H1 (cell line): ENCODE measurements around the gene ATG7. TPM values are rescaled to one million over a fixed set of nuclear protein-coding genes. Genes with fewer than 3 reads are reported as not detected.

ENCODE experiments used
- JUN ChIP-seq: IDR thresholded peaks from 2 replicates; pipeline ENCODE4 v1.6.1; 2011; ENCODE audit warnings: low read depth, mild to moderate bottlenecking, improper control_type of control experiment, low read length
- RBBP5 ChIP-seq: IDR thresholded peaks from 2 replicates; pipeline ENCODE4 v1.7.1; 2012; ENCODE audit warnings: low read depth, mild to moderate bottlenecking, inconsistent platforms, low read length, moderate library complexity, borderline replicate concordance
- polyA plus RNA-seq, 7 experiments: library from polyadenylated mRNA; depleted of rRNA in 3 of 7; stranded (reverse) in 5 of 7; unstranded in 2 of 7; fragments of >200 nt in 5 of 7; fragments of 200-250 nt in 2 of 7; gene quantifications; 1 replicate in 5 of 7; 2 replicates in 1 of 7; 4 replicates in 1 of 7; pipeline versions ENCODE4 v1.2.1 to v1.2.3, GENCODE V29; 2011 to 2013; ENCODE audit warnings: missing spikeins in 2 of 7, mixed read lengths in 2 of 7
- total RNA-seq: library from RNA; stranded (reverse); fragmentation: NEBNext Ultra II Directional; extraction: Animal tissue kit (Norgen Biotek cat#: 25700); gene quantifications from 2 replicates; pipeline ENCODE4 v1.2.1, GENCODE V29; 2021

Gene ATG7
- total and polyA plus RNA-seq, 2 of the 8 experiments (the other 6 are each of a cell fraction or from before 2014, with no cell fraction given) = 15.0 to 19.1 TPM

DNA sequence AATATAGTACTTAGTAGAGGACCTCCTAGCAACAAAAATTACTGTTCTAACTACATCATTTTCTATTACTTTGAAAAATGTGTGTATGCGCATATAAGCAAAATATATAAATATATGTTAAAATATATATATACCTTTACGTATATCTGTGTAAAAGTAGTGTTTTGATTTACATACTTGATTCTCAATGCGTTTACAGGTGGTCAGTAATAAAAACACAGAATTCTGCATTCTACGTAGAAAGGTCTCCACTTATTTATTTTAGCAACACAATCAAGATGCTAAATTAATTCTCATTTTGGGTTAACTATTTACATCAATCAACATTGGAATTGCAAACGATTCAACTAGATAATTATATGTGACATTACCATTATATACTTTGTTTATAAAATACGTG is 158.0 kb downstream of the ATG7 start (continued):
- TF ChIP-seq JUN = no peak
- TF ChIP-seq RBBP5 = no peak
- TF ChIP-seq, all 59 proteins: peak for 0
